Renal cortical epithelial cell (primary cell): ENCODE data around the gene KDSR. TPM values are rescaled to one million over a fixed set of nuclear protein-coding genes. Genes with fewer than 3 reads are reported as not detected.
A peak's percentile ranks its signal among the peaks of the same experiment; 100 is the strongest.

Experiments
- DNase-seq: peaks from one replicate; pipeline ENCODE4 v3.0.0-alpha.2; 2011; ENCODE audit warnings: low read depth
- total RNA-seq: library from RNA; depleted of rRNA; stranded (reverse); fragments of >200 nt; gene quantifications from 2 replicates; pipeline ENCODE4 v1.2.3, GENCODE V29; 2014

Gene KDSR
- total RNA-seq, 1 donor from 2014 or later = 75.1 TPM

GRCh38 chr18:63320123-63320974 is 46.7 kb downstream of the KDSR start:
- DNase-seq = peak; percentile 75

- no peak for DNase-seq
These were observed 47.5 kb downstream of the KDSR start, which contains the start of gene BCL2 for GRCh38 chr18:63319383-63320122. Gene BCL2 (minus strand): TSS chr18:63319769.

- DNase-seq = no peak
These were observed 48.1 kb downstream of the KDSR start for GRCh38 chr18:63318889-63319382.

GRCh38 chr18:63317982-63318888 is 48.8 kb downstream of the KDSR start:
- DNase-seq = peak; percentile 61

GRCh38 chr18:63317556-63317946 is 49.5 kb downstream of the KDSR start:
- DNase-seq = no peak

GRCh38 chr18:63316612-63317555 is 50.1 kb downstream of the KDSR start:
- DNase-seq = no peak

GRCh38 chr18:63315876-63316275 is 51.1 kb downstream of the KDSR start:
- no peak for DNase-seq

GRCh38 chr18:63315131-63315662 is 51.8 kb downstream of the KDSR start:
- DNase-seq = no peak

- no peak for DNase-seq
These were observed 52.8 kb downstream of the KDSR start for GRCh38 chr18:63314062-63314790.

GRCh38 chr18:63313396-63313917 is 53.5 kb downstream of the KDSR start:
- no peak for DNase-seq

- peak; percentile 81 for DNase-seq
These were observed 54.1 kb downstream of the KDSR start for GRCh38 chr18:63312737-63313395.

GRCh38 chr18:63312019-63312409 is 55.0 kb downstream of the KDSR start:
- DNase-seq = no peak

GRCh38 chr18:63311118-63312018 is 55.6 kb downstream of the KDSR start:
- peak; percentile 86 for DNase-seq

GRCh38 chr18:63309422-63309821 is 57.6 kb downstream of the KDSR start:
- no peak for DNase-seq

GRCh38 chr18:63307551-63308200 is 59.3 kb downstream of the KDSR start:
- peak; percentile 67 for DNase-seq

GRCh38 chr18:63306819-63307550 is 60.0 kb downstream of the KDSR start:
- DNase-seq = peak; percentile 93
